PC-3 (cell line): ENCODE data around the gene STX12.

Source experiments
- CTCF ChIP-seq: fragments of 300-600 bp; sonication (generic); conservative IDR thresholded peaks from 2 replicates; pipeline ENCODE4 v1.5.1; 2017; ENCODE audit warnings: antibody characterized with exemption, low read depth, mild to moderate bottlenecking, low read length
- EZH2phosphoT487 ChIP-seq: fragments of 300-600 bp; sonication (generic); IDR thresholded peaks from 2 replicates; pipeline ENCODE4 v1.6.1; 2018; ENCODE audit warnings: mild to moderate bottlenecking, antibody characterized with exemption, low read length, borderline replicate concordance

GRCh38 chr1:27863538-27863915 is 90.5 kb downstream of the STX12 start:
- TF ChIP-seq CTCF (no peak), EZH2phosphoT487 (no peak)
